Measurements from ENCODE around the gene KIAA0408.

GRCh38 chr6:127497410-127497809, 38.2 kb upstream of the KIAA0408 start:
- TF ChIP-seq CTCF (IDR thresholded peaks at IDR 0.05) (no peak), EP300 (IDR thresholded peaks at IDR 0.05) (no peak)
